ENCODE data around the gene OR2T5. TPM values are rescaled to one million over a fixed set of nuclear protein-coding genes. Genes with fewer than 3 reads are reported as not detected.

Gene OR2T5, protein sequence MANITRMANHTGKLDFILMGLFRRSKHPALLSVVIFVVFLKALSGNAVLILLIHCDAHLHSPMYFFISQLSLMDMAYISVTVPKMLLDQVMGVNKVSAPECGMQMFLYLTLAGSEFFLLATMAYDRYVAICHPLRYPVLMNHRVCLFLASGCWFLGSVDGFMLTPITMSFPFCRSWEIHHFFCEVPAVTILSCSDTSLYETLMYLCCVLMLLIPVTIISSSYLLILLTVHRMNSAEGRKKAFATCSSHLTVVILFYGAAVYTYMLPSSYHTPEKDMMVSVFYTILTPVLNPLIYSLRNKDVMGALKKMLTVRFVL
- total RNA-seq (2022; extraction: Qiagen RNA extraction), result not detected in 5 replicates

DNA sequence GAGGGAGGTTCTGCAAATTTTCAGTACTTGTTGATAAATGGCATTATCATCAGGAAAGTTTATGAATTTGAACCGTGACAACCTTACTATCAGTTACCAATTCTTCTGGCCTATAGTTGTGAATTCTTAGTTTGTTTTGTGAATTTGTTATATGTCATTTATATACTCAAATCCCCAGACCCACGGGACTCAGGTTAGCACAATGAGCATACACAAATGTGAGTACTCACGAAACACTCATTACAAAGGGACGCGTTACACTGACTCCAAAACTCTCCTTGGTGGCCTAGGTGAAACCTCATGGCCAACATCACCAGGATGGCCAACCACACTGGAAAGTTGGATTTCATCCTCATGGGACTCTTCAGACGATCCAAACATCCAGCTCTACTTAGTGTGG lies at the start of gene OR2T5:
Gene OR2T5 (plus strand): TSS at position 301 of the 400 bp plus-strand sequence. CDS start 0 bp downstream, at position 301.

DNA sequence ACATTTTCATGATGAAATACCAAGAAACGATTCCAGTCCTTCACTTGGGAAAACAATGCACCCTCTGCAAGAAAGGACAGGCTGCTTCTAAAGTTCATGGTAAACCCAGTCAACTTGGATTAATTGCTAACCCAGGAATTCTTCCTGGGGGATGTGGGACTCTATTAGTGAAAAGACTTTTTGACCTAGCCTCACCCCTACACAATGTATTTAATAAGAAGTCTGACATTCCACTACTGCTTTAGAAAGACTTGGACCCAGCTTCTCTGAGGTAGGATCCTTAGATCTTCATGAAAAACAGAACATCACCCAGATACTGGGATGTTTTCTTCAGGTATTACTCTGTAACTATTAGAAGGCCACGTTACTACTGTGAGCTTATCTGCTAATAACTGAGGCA lies 43.0 kb upstream of the OR2T5 start, which contains the start of gene OR2T2:
Gene OR2T2 (plus strand): TSS at position 239 of the 400 bp plus-strand sequence. CDS start 7,161 bp downstream, outside the sequence.

DNA sequence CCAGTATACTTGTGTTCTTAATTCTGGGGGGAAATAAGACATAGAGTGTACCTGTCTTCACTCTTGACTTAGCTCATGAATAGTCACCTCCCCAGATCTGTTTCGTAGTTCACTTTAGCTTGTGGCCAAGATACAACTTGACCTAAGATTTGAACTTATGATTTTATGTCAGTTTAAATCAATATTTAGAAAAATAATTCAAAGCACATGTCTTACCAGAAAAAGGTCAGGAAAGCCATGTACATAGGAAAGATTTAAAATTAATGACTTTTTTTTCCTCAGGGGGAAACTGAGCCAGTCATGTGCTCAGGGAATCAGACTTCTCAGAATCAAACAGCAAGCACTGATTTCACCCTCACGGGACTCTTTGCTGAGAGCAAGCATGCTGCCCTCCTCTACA lies 15.3 kb upstream of the OR2T5 start, which contains the start of gene OR2T3:
Gene OR2T3 (plus strand): TSS at position 301 of the 400 bp plus-strand sequence. CDS start 0 bp downstream, at position 301.

DNA sequence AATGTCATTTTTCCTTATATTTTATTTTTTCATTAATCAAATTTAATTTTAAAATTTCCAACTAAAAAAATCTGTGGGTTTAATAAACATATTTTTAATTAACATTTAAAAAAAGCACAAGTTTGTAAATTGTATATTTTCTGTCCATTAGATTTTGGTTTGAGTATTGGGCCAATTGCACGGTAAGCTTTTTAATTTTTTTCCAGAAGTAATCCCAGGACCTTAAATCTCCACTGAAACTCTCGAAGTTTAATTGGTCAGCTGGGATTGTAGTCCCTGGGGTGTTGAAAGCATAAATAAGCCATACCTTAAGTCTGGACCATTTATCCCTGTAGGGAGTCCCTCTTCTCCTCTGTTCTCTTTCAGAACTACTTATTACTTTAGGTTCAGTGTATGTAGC lies 19.4 kb downstream of the OR2T5 start, which contains the start of gene OR2G6:
Gene OR2G6 (plus strand): TSS at position 301 of the 400 bp plus-strand sequence. CDS start 13,574 bp downstream, outside the sequence.

Other genes with a start within 250 kb of the OR2T5 start
- gene OR2T33, start 210.6 kb upstream of the OR2T5 start, total RNA-seq (2022; extraction: Qiagen RNA extraction), result not detected in 5 replicates
- not detected in 5 replicates for gene OR2T12, start 185.2 kb upstream of the OR2T5 start, total RNA-seq (2022; extraction: Qiagen RNA extraction)
- not detected in 5 replicates for gene OR2M7, start 164.0 kb upstream of the OR2T5 start, total RNA-seq (2022; extraction: Qiagen RNA extraction)
- gene OR14C36, start 139.8 kb upstream of the OR2T5 start, total RNA-seq (2022; extraction: Qiagen RNA extraction), result not detected in 5 replicates
- gene OR2T4, start 126.9 kb upstream of the OR2T5 start, total RNA-seq (2022; extraction: Qiagen RNA extraction), result not detected in 5 replicates
- gene OR2T6, start 112.8 kb upstream of the OR2T5 start, total RNA-seq (2022; extraction: Qiagen RNA extraction), result not detected in 5 replicates
- gene OR2T1, start 85.5 kb upstream of the OR2T5 start, total RNA-seq (2022; extraction: Qiagen RNA extraction), result not detected in 5 replicates
- gene OR2T2, start 43.0 kb upstream of the OR2T5 start, total RNA-seq (2022; extraction: Qiagen RNA extraction), result not detected in 5 replicates
- gene OR2T3, start 15.2 kb upstream of the OR2T5 start, total RNA-seq (2022; extraction: Qiagen RNA extraction), result not detected in 5 replicates
- gene OR2G6, start 19.5 kb downstream of the OR2T5 start, total RNA-seq (2022; extraction: Qiagen RNA extraction), result not detected in 5 replicates
- gene OR2T29, start 74.2 kb downstream of the OR2T5 start, total RNA-seq (2022; extraction: Qiagen RNA extraction), result not detected in 5 replicates
- gene OR2T34, start 86.2 kb downstream of the OR2T5 start, total RNA-seq (2022; extraction: Qiagen RNA extraction), result not detected in 5 replicates
- gene OR2T10, start 109.1 kb downstream of the OR2T5 start, total RNA-seq (2022; extraction: Qiagen RNA extraction), result not detected in 5 replicates
- gene OR2T11, start 146.5 kb downstream of the OR2T5 start, total RNA-seq (2022; extraction: Qiagen RNA extraction), result not detected in 5 replicates
- not detected in 5 replicates for gene OR2T35, start 156.7 kb downstream of the OR2T5 start, total RNA-seq (2022; extraction: Qiagen RNA extraction)
- not detected in 5 replicates for gene OR2T27, start 166.9 kb downstream of the OR2T5 start, total RNA-seq (2022; extraction: Qiagen RNA extraction)
- gene OR14I1, start 214.2 kb downstream of the OR2T5 start, total RNA-seq (2022; extraction: Qiagen RNA extraction), result not detected in 5 replicates